ENCODE measurements around the gene IFNA8.
A peak's percentile ranks its signal among the peaks of the same experiment; 100 is the strongest.
"Not testable (repeated sequence)": the region's sequence is repeated elsewhere in the genome, so short reads cannot be mapped to it uniquely, and the experiment has no call there.

Gene IFNA8

GRCh38 chr9:21408817-21409216 is at the start of gene IFNA8:
Gene IFNA8 (plus strand): TSS chr9:21409117. CDS start chr9:21409177, 60 bp downstream.
- DNase-seq = no peak

- DNase-seq = no peak
Measured at GRCh38 chr9:21362287-21362686, 46.6 kb upstream of the IFNA8 start.

- DNase-seq = not testable (repeated sequence)
Measured at GRCh38 chr9:21367169-21367568, 41.7 kb upstream of the IFNA8 start.

GRCh38 chr9:21367957-21368356 is 41.0 kb upstream of the IFNA8 start, which contains the start of gene IFNA13:
Gene IFNA13 (minus strand): TSS chr9:21368057. CDS start chr9:21368010, 47 bp downstream.
- no peak for DNase-seq

- not testable (repeated sequence) for DNase-seq
Measured at GRCh38 chr9:21371467-21371866, 37.5 kb upstream of the IFNA8 start.

- DNase-seq = no peak
Measured at GRCh38 chr9:21381448-21382339, 27.2 kb upstream of the IFNA8 start.

GRCh38 chr9:21383627-21384026 is 25.3 kb upstream of the IFNA8 start:
- no peak for DNase-seq

- no peak for DNase-seq
Measured at GRCh38 chr9:21385131-21385670, 23.7 kb upstream of the IFNA8 start, which contains the start of gene IFNA2. Gene IFNA2 (minus strand): TSS chr9:21385398. CDS start chr9:21385329, 69 bp downstream.

GRCh38 chr9:21392270-21392669 is 16.6 kb upstream of the IFNA8 start:
- no peak for DNase-seq

GRCh38 chr9:21395778-21396717 is 12.9 kb upstream of the IFNA8 start:
- DNase-seq = peak; percentile 42

GRCh38 chr9:21398955-21399489 is 9.9 kb upstream of the IFNA8 start:
- DNase-seq = no peak

GRCh38 chr9:21399956-21400355 is 9.0 kb upstream of the IFNA8 start:
- no peak for DNase-seq

- DNase-seq = no peak
Measured at GRCh38 chr9:21402386-21403251, 6.3 kb upstream of the IFNA8 start.

GRCh38 chr9:21404146-21404545 is 4.8 kb upstream of the IFNA8 start:
- DNase-seq = no peak

GRCh38 chr9:21412107-21412506 is 3.2 kb downstream of the IFNA8 start:
- DNase-seq = no peak

- DNase-seq = no peak
Measured at GRCh38 chr9:21413151-21413550, 4.2 kb downstream of the IFNA8 start.

GRCh38 chr9:21413624-21414023 is 4.7 kb downstream of the IFNA8 start:
- no peak for DNase-seq

- no peak for DNase-seq
Measured at GRCh38 chr9:21414220-21414940, 5.5 kb downstream of the IFNA8 start.

- no peak for DNase-seq
Measured at GRCh38 chr9:21415493-21416267, 6.8 kb downstream of the IFNA8 start.

GRCh38 chr9:21428235-21428634 is 19.3 kb downstream of the IFNA8 start:
- no peak for DNase-seq

Measured in stimulated activated CD4-positive, alpha-beta T cell treated with anti-CD3 and anti-CD28 coated beads, Interleukin-1b, Interleukin-23, amount 100 ng/mL, for 48 hours (primary cell).